SW 1271 (cell line): ENCODE measurements around the gene PSAPL1.

ENCODE experiments used
- DNase-seq, 2 experiments: peaks; one replicate each; lab custom pipeline; 2025; lab: John Stamatoyannopoulos, UW

PSAPL1 gene

DNA sequence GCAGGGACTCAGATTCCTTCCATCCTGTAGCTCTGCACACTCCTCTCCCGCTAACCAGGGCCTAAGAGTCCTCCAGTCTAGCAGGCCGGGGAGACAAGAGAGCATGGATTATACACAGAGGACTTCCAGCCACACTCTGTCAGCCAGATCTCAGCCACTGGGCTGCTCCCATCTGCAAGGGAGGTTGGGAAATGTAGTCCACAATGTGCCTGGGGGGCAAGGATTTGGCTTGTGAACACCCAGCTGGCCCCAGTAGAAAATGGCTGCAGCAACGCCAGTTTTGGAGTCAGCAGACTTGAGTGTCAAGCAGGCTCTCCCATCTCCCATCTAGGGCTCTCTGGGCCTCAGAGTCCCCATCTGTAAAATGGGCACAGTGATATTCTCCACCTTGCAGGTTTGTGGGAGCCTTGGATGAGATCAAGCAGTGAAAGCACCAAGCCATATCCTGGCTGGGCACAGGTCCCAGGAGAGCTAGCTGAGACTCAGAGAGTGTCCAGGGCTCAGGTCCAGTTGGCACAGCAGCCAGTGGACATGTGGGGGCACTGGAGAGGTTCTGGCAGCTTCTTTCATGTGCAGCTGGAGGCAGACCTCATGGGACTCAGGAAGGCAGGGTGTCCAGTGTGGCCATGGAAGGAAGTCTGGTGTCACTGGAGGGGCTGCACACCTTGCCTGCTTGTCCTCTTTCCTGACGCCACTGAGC, 14.6 kb downstream of the PSAPL1 start:
- DNase-seq, result no peak

DNA sequence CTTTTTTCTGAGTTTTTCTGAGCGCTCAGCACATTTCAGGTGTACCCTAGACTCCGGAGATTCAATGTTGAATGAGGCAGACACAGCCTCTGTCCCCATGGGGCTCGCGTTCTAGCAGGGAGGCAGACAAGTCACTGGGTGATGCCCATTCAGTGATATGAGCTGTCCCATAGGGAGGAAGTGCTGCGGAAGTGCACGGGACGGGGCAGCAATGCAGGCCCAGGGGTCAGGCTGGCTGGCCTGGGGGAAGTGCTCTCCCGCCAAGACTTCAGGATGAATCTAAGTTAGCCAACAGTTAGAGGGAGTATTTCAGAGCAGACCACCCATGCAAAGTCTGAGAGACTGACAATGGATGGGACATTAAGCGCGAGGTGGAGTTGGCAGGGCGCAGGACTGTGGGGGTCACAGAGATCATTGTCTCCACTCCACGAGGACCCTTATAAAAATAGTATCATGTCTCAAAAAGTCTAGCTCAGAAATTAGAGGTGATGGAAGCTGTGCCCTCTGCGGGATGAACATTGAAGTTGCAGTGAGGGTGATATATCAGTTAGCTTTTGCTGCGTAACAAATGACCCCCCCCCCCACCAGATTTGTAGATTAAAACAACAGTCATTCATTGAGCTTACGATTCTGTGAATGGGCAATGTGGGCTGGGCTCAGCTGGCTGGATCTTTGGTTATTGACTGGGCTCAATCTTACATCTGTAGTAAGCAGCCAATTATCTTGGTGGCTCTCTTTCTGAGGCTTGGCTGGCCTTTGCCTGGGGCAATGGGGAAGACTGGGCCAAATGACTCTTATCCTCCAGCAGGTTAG, 16.4 kb downstream of the PSAPL1 start:
- DNase-seq, result no peak

DNA sequence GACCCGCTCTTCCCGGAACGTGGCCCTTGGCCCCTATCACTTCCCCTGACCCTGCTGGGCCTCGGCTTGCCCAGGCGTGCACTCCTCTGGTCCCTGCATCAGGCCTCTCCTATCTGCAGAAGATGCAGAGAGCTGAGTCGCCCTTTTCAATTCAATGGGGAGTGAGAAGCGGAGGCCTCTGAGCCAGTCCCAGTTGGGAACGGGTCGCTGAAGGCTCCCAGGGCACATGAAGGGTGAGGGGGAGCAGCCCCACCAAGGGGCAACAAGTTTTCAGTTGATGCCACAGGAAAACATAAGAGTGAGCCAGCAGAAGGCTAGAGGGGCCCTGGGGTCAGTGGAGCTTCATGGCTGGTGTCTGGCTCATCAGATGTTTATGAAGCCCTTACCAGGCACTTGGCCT, 17.1 kb downstream of the PSAPL1 start:
- no peak for DNase-seq

DNA sequence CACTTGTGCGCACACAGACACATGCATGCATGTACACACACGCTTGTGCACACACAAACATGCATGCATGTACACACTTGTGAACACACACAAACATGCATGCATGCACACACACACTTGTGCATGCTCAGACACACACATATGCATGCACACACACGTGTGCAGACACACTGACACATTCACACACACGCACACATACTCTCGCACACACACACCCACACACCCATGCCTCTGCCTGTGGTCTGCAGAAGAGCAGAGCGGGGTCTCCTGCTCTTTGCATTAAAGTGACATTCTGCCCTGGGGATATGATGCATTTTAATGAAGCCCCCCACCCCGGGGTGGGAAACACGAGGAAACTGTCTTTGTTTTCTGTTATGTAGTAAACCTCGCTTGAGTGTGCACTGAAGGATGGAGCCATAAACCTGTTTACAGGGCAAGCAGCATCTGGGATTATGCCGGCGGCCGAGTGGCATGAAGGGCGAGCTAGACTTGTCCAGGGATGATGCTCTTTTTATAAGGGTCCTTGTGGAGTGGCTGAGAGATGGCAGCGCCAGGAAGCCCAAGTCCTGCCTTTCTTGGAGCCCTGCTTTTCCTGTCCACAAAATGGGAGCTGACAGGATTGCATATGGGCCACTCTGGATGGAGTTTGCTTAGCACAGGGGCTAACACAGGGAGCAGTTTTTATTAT, 17.8 kb downstream of the PSAPL1 start:
- DNase-seq, result no peak

DNA sequence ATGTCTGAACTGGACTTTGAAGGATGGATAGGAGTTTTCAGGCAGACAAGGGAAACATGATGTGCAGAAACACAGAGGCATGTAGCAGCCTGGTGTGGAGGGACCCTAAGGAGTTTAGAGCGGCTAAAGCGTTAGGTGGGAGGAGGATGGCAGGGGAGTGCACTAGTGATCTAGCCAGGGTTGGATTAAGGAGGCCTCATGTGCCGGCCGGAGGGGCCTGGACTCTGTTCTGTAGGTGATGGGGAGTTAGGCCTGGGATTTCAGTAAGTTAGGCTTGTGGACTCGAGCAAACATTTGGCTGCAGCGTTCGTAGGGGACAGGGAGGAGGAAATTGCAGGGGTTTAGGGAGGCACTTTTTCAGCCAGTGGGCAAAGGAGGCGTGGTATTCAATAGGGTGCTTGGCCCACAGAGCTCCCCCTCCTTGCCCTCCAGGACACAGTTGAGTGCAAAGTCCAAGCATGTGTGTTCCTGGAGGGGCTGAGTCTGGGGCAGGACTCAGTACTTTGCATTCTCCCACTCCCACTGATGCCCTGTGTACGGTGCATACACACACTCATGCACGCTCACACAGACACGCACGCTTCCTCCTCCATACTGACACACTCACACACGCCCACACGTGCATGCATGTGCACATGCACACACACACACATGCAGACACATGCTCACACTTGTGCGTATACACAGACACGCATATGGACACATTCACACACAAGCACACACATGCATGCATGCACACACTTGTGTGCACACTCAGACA, 18.6 kb downstream of the PSAPL1 start:
- DNase-seq, result no peak

DNA sequence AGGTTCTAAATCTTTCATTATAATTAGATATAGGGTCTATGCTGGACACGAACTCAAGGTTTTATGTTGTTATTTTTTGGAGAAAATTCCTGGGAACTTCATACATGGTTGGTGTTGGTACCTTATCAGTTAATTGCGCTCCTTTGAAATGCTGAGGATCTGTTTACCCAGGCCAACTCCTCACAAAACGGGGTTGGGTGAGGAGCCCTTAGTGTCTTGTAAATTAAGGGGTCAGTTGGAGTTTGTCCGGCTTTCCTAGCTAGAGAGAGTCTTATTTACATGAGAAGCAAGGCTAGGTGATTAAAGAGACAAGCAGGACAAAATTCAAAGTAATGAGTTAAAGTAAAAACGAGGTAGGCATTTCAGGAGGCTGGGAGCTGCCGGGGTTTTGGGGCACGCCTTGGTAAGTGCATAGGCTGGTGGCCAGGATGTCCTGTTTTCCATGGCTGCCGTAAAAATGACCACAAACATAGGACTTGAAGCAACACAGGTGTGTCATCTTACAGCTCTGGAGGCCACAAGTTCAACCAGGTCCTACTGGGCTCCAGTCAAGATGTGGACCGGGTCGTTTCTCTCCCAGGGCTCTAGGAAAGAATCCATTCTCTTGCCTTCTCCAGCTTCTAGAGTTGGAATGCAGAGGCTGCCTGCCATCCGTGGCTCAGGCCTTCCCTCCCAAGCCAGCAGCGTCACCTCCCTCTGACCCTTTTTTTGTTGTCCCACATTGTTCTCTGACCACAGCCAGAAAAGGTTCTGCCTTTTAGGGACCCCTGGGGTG, 19.8 kb downstream of the PSAPL1 start:
- no peak for DNase-seq

DNA sequence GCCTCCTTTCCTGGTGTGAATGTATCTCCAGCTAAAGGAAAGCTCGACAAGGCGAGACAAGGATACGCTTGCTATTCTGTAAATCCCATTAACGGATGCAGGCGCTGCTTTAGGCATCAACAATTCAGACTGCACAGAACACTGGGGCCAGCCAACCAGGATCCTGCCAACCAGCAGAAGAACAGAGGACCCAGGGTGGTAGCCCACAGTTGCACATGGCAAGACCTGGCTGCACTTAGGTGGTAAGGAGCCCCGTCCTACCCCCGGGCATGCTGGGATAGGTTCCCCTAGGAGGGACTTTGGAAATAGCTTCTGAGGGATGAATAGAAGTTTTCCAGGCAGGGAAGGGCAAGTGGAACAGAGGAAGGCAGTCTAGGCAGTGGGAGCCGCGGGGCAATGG, 20.7 kb downstream of the PSAPL1 start:
- DNase-seq, result no peak

DNA sequence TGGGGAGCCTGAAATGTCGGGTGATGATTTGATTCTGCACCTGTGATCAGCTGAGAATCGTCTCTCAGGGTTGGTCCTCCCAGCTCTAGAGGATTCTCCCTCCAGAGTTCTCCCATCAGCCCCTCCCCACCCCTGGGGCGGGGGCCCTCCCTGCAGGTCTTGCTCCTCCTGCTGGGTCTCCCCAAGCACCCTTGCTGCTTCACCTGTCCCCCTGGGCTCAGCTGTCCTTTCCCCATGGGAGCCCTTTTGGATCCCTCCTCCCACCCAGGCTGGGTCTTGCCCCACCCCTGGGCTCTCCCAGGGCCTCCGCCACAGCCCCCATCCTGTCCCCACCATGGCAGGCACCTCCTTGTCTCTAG, 22.2 kb downstream of the PSAPL1 start:
- no peak for DNase-seq

DNA sequence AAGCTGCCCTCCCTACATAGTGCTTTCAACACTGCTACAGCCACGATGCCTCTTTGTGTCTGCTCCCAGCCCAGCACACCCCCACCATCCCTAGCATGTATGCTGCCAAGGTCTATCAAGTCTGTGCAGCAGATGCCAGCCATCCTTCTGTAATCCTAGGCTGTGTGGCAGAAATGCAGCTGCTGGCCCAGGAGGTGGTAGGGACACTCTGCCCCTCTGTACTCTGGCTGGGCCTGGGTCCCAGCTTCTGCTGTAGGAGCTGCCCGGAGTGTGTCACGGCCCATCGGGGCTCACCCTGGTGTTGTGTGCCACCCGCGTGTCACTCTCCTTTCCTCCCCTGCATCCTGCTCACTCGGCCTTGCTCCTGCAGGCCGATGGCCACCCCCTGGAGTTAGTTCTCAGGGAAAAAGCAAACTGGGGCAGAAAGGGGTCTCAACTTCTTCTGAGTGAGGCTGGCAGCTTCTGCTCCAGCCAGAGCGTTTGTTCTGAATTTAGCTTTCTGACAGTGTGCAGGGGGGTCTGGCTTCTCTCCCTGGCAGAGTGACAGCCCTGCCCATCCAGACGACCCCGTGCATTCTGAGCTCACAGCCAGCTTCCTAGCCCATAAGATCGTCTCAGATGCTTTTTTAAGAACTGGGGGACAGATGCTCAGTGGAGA, 22.7 kb downstream of the PSAPL1 start:
- DNase-seq, result no peak

DNA sequence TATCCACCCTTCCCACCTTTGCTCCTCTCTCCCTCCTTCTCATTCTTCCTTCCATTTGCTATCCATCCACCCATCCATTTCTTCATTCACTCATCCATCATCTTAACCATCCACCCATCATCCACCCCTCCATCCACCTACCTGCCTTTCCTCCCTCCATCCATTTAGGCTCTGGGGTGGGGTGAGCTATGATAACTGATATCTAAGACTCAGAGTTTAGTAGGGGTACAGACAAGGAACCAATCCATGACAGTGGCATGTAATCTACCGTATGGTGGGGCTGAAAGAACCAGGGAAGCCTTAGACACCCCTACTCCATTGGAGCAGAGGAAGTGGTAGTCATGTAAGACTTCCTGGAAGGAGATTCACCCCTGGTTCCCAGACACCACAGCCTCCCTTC, 23.2 kb downstream of the PSAPL1 start:
- DNase-seq, result no peak

DNA sequence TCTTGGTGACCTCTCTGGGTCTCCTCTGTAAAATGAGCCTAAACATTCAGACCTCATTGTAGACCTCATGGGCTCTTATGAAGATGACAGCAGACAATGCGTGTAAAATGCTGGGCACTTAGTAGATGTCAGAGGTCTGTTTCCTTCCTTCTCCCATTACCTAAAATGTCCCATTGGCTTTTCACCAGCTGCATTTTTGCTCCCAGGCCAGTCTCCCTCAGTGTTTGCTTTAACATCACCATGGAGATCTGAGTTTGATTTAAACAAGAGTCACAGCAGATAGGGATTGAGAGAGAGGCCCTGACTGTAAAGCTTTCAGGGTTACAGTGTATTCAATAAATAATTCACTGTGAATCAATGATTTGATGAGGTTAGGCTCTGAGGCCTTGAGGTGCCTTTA, 24.3 kb downstream of the PSAPL1 start:
- DNase-seq, result no peak

DNA sequence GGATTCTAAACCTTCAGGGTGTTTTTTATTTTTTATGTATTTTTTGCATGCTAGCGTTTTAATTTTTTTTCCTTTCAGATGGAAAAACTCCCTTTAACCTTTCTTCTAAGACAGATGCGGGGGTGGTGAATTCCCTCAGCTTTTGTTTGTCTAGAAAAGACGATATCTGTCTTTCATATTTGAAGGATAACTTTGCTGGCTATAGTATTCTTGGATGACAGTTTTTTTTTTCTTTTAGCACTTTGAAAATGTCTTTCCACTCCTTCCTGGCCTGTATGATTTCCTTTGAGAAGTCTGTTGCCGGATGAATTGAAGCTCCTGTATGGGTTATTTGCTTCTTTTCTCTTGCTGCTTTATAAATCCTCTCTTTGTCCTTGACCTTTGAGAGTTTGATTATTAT, 26.6 kb downstream of the PSAPL1 start:
- no peak for DNase-seq

DNA sequence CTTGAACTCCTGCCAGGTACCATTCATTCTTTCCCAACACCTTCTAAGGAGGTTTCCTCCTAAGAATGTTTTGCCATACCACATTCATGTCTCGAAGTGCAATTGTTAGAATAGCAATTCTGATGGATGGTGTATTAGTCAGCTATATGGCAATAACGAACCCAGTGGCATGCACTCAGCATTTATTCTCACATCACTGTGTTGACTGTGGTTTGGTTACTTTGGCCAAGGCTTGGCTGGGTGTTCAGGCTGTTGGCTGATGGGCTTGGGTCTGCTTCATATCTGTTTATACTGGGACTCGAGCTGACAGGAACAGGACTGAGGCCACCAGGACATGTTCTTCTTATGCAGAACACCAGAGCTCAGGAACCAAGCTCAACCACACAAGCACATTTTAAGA, 31.7 kb downstream of the PSAPL1 start:
- no peak for DNase-seq

DNA sequence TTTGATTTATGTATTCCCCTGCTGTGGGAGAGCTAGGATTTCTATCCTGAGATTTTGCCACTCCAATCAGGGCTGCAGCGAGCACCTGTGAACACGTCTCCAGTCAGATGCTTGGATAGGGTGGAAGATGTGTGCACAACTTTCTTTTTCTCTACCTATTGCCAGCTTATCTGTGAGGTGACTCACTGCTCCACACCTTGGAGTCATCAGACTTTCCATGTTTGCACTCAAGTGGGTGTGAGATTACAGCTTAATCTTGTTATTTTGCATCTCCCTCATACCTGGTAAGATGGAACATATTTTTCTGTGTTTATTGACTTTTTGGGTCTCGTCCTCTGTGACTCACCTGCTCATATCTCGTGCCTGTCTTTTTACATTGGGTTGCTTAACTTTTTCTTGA, 32.2 kb downstream of the PSAPL1 start:
- no peak for DNase-seq

DNA sequence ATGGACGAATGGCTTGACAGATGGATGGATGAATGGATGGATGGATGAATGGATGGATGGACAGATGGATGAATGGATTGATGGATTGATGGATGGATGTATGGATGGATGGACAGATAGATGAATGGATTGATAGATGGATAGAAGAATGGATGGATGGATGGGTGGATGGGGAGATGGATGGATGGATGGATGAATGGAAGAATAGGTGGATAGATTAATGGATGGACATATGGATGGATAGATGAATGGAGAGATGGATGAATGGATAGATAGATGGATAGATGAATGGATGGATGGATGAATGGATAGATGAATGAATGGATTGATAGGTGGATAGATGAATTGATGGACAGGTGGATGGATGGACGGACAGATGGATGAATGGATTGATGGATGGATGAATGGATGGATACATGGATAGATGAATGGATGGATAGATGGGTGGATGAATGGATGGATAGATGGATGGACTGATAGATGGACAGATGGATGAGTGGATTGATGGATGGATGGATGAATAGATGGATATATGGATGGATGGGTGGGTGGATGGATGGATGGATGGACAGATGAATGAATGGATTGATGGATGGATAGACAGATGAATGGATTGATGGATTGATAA, 33.9 kb downstream of the PSAPL1 start:
- no peak for DNase-seq

DNA sequence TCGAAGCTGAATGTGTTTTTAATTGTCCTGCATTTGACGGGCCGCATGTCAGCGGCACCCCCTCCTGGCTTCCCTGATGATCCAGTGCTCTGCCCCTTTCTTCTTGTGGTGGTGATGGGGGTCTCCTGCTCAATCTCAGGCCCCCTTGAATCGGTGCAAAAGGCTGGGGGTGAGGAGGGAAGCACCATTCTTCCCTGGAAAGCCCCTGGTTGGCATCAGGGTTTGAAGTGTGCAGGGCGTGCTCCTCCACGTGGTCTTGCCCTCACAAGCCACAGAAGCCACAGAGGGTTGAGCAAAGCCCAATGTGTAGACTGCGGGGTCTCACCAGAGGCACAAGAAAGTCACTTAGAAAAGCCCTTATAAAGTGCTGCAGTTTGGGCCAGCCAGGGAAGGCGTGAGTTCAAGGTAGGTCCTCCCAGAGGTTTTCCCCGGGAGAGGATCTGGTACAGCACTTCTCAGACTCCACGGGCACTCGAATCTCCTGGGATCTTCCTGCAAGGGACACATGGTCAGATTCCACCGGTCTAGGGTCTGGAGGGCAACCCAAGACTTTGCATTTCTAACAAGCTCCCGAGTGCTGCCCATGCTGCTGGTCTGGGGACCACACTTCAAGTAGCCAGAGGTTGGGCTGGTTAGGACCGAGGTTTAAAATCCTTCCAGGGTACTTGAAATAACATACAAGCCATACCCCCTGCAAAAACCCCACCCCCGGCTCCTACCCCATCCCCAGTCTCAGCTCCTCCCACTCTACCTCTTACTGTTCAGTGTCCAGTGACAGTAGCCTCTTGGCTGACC, 35.1 kb downstream of the PSAPL1 start:
- DNase-seq, result no peak

DNA sequence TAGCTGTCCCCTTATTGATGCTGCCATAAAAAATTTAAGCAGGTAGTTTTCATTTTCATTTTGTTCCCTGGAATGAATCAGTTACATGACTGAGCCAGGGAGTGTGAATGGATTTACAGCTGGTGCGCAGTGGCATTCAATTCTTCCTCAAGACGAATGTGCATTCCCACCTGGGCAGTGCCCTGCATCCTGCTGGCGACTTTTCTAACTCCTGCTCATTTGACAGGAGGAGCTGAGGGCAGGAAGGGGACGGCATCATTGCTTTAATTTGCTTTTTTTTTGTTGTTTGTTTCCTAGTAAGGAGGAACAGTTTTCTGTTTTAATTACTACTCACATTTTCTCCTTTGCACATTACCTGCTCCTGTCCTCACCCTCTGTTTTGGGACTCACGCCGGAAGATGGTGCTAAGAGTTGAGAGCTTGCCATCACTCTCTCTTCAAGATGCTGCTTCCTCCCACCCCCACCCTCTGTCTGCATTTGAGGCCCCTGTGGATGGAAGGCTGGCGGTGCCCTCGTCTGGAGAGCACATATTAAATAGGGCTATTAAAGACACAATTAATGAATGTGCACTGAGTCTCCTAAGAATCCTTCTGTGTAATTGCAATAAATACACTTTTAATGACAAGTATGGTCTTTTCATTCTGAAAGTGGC, 35.8 kb downstream of the PSAPL1 start:
- DNase-seq, result no peak

DNA sequence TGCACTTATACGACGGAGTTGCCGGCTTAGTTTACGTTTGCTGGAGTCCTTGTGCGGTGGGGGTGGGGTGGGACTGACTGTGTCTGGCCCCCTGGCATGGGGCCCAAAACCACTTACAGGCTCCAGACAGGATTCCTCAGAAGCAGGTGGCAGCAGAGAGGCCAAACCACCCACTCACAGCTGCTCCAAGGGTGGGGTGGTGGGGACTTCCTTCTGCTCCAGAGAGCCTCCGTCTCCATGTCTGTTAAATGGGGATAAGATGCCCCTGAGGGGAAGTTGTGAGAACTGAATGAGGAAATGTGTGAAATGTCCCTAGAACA, 36.7 kb downstream of the PSAPL1 start:
- no peak for DNase-seq
